Left ventricle myocardium inferior (tissue), 1 donor: Measurements from ENCODE around the gene AKAP12. TPM values are rescaled to one million over a fixed set of nuclear protein-coding genes. Genes with fewer than 3 reads are reported as not detected.

ENCODE experiments used
- DNase-seq: peaks from one replicate; pipeline ENCODE4 v3.0.0-alpha.2; 2020
- H3K27ac ChIP-seq: fragments of 200-600 bp; replicated peaks from 2 replicates; pipeline ENCODE4 v1.8.0; 2021
- H3K27me3 ChIP-seq: fragments of 200-600 bp; 2 replicates; pipeline ENCODE4 v1.8.0; 2021; ENCODE audit warnings: low read depth
- H3K36me3 ChIP-seq: fragments of 200-600 bp; 2 replicates; pipeline ENCODE4 v1.8.0; 2021
- H3K4me1 ChIP-seq: fragments of 200-600 bp; 2 replicates; pipeline ENCODE4 v1.8.0; 2021
- H3K4me3 ChIP-seq: fragments of 200-600 bp; 2 replicates; pipeline ENCODE4 v1.8.0; 2021; ENCODE audit warnings: mild to moderate bottlenecking, moderate library complexity
- H3K9me3 ChIP-seq: fragments of 200-600 bp; replicated peaks from 2 replicates; pipeline ENCODE4 v1.8.0; 2021
- intact Hi-C: fragments of 100-400 bp; cut with micrococcal nuclease; formaldehyde crosslinking; loops from one replicate; pipeline ENCODE4 v1.11.0; 2022
- total RNA-seq: library from RNA; stranded (reverse); fragmentation: NEBNext Ultra II Directional; extraction: Animal tissue kit (Norgen Biotek cat#: 25700); gene quantifications from one replicate; pipeline ENCODE4 v1.2.1, GENCODE V29; 2021
- TF ChIP-seq, protein P1 (sequence below): fragments of 200-600 bp; IDR thresholded peaks from 2 replicates; pipeline ENCODE4 v1.8.0; 2021; ENCODE audit warnings: antibody characterized with exemption, mild to moderate bottlenecking, borderline replicate concordance
- donor health status: DM: no; HTN: yes; CAD: no; lungs with severe emphysema.

Gene AKAP12
- total RNA-seq, 1 donor from 2014 or later: 13.1 TPM

DNA sequence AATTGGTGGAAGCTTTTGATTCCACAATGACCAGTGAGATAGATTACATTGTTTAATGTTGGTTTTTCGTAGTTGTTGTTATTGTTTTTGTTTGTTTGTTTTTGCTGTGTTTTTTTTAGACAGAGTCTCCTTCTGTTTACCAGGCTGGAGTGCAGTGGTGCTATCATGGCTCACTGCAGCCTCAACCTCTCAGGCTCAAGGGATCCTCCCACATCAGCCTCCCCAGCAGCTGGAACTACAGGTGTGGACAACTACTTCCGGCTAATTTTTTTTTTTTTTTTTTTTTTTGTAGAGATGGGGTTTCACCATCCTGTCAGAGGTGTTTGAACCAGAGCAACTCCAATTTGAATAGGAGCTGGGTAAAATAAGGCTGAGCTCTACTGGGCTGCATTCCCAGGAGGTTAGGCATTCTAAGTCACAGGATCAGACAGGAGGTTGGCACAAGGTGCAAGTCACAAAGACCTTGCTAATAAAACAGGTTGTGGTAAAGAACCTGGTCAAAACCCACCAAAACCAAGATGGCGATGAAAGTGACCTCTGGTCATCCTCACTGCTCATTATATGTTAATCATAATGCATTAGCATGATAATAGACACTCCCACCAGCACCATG is 10.9 kb upstream of the AKAP12 start:
- Histone ChIP-seq H3K9me3 (no peaks in the 10 kb centered on the region), H3K4me1 (no peaks in the 10 kb centered on the region), H3K36me3 (no peaks in the 10 kb centered on the region), H3K4me3 (no peak overlapping the region), H3K27me3 (no peaks in the 10 kb centered on the region), H3K27ac (no peak overlapping the region)
- DNase-seq: no peak
- TF ChIP-seq, protein P1, sequence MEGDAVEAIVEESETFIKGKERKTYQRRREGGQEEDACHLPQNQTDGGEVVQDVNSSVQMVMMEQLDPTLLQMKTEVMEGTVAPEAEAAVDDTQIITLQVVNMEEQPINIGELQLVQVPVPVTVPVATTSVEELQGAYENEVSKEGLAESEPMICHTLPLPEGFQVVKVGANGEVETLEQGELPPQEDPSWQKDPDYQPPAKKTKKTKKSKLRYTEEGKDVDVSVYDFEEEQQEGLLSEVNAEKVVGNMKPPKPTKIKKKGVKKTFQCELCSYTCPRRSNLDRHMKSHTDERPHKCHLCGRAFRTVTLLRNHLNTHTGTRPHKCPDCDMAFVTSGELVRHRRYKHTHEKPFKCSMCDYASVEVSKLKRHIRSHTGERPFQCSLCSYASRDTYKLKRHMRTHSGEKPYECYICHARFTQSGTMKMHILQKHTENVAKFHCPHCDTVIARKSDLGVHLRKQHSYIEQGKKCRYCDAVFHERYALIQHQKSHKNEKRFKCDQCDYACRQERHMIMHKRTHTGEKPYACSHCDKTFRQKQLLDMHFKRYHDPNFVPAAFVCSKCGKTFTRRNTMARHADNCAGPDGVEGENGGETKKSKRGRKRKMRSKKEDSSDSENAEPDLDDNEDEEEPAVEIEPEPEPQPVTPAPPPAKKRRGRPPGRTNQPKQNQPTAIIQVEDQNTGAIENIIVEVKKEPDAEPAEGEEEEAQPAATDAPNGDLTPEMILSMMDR: no peak
- intact Hi-C loops: no loop called here

DNA sequence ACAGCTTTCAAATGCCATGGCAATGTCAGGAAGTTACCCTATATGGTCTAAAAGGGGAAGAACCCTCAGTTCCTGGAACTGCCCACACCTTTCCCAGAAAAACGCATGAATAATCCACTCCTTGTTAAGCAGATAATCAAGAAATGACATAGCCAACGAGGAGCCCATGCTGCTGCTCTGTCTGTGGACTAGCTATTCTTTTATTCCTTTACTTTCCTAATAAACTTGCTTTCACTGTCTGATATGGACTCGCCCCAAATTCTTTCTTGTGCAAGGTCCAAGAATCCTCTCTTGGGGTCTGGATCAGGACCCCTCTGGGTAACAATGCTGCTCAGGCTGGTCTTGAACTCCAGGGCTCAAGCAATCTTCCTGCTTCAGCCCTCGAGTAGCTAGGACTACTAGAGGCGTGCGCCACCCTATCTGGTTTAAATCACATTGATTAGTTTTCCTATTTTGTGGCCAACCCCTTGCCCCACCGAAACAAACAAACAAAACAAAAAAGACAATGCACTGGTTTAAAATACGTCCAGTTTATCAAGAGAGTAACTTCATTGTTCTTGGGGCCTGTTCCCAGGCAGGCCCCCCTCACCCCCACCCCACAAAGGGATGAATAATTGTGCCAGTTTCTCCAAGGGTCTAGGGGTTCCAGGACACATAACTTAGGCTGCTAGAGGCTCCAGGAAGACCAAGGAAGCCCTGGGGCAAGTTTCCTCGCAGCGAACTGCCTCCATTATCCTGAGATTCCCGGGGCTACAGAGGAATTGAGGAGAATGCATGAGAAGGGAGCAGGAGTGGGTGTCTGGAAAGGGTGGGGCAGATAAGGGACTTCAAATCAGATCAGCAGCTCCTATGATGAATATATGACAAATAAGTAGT is 10.1 kb upstream of the AKAP12 start:
- H3K27ac ChIP-seq: no peak overlapping the region
- no peak overlapping the region for H3K4me3 ChIP-seq
- no peaks in the 10 kb centered on the region for H3K27me3 ChIP-seq
- no peaks in the 10 kb centered on the region for H3K36me3 ChIP-seq
- no peak for DNase-seq
- TF ChIP-seq, protein P1: no peak
- intact Hi-C loops: no loop called here
- no peaks in the 10 kb centered on the region for H3K9me3 ChIP-seq
- H3K4me1 ChIP-seq: no peaks in the 10 kb centered on the region

DNA sequence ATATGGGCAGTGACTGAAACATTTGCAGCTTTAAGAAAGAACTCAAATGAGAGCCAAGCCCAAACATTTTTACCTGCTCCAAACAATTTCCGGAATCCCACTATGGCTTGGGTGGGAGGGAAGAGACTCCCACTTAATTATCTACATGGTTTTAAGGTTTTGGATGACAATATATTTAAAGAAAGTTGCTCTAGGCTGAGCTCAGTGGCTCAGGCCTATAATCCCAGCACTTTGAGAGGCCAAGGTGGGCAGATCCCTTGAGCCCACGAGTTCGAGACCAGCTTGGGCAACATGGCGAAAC is 9.5 kb upstream of the AKAP12 start:
- intact Hi-C loops: no loop called here
- Histone ChIP-seq H3K4me1 (no peaks in the 10 kb centered on the region), H3K4me3 (no peak overlapping the region), H3K27ac (no peak overlapping the region), H3K9me3 (no peaks in the 10 kb centered on the region), H3K27me3 (no peaks in the 10 kb centered on the region), H3K36me3 (no peaks in the 10 kb centered on the region)
- no peak for DNase-seq
- TF ChIP-seq, protein P1: no peak

DNA sequence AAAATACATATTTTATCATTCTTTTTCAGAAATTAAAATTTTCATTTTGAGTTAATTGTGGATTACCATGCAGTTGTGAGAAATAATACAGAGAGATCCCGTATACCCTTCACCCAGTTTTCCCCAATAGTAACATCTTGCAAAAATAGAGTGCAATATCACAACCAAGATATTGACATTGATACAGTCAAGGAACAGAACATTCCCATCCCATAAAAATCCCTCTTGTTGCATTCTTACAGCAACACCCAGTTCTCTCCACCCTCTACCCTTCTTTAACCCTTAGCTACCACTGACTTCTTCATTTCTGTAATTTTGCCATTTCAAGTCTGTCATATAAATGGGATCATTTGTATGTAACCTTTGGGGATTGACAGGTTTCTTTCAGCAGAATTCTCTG is 6.9 kb upstream of the AKAP12 start:
- TF ChIP-seq, protein P1: no peak
- H3K4me1 ChIP-seq: no peaks in the 10 kb centered on the region

DNA sequence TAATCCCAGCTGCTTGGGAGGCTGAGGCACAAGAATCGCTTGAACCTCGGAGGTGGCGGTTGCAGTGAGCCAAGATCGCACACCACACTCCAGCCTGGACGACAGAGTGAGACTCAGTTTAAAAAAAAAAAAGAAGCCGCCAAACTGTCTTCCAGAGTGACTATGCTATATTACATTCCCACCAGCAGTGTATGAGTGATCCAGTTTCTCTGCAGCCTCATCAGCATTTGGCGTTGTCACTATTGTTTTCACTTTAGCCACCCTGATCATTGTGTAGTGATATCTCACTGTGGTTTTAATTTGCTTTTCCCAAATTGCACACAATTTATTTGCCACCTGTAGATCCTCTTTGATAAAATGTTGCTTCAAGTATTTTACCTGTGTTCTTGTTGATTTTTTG is 6.0 kb upstream of the AKAP12 start:
- H3K9me3 ChIP-seq: no peaks in the 10 kb centered on the region

More for the DNA sequence above, 6.9 kb upstream of the AKAP12 start:
- no peaks in the 10 kb centered on the region for H3K9me3 ChIP-seq
- H3K4me3 ChIP-seq: no peak overlapping the region
- no peak for DNase-seq
- no peaks in the 10 kb centered on the region for H3K27me3 ChIP-seq
- H3K27ac ChIP-seq: no peak overlapping the region
- no peaks in the 10 kb centered on the region for H3K36me3 ChIP-seq
- intact Hi-C loops: no loop called here

More for the DNA sequence above, 6.0 kb upstream of the AKAP12 start:
- H3K4me3 ChIP-seq: no peak overlapping the region
- intact Hi-C loops: no loop called here
- no peak overlapping the region for H3K27ac ChIP-seq
- H3K36me3 ChIP-seq: no peaks in the 10 kb centered on the region
- no peaks in the 10 kb centered on the region for H3K4me1 ChIP-seq
- TF ChIP-seq, protein P1: no peak
- no peaks in the 10 kb centered on the region for H3K27me3 ChIP-seq
- no peak for DNase-seq
